ENCODE data around the gene ASXL2.
"Not testable (repeated sequence)": the region's sequence is repeated elsewhere in the genome, so short reads cannot be mapped to it uniquely, and the experiment has no call there.

The ASXL2 gene

GRCh38 chr2:25838152-25838756 lies 40.0 kb downstream of the ASXL2 start:
- FAIRE-seq (no peak), DNase-seq (ENCODE audit: insufficient read length, low spot score) (no peak)
- TF ChIP-seq POLR2A (IDR thresholded peaks at IDR 0.05; ENCODE audit: low read depth, low read length): no peak
- TF ChIP-seq TAF1 (IDR thresholded peaks at IDR 0.05; ENCODE audit: low read depth, low read length): no peak
- TF ChIP-seq POU2F2 (IDR thresholded peaks at IDR 0.05; ENCODE audit: low read depth, low read length): no peak
- TF ChIP-seq PAX5 (IDR thresholded peaks at IDR 0.05; ENCODE audit: insufficient read depth, low read length, severe bottlenecking): no peak
- no peak for TF ChIP-seq POLR2AphosphoS5 (IDR thresholded peaks at IDR 0.05; ENCODE audit: low read depth, low read length)
- no peak for TF ChIP-seq SPI1 (IDR thresholded peaks at IDR 0.05; ENCODE audit: low read depth, low read length)

GRCh38 chr2:25835906-25836305 lies 42.4 kb downstream of the ASXL2 start:
- no peak for DNase-seq (ENCODE audit: insufficient read length, low spot score)
- FAIRE-seq: peak; percentile 23
- TF ChIP-seq TAF1 (IDR thresholded peaks at IDR 0.05; ENCODE audit: low read depth, low read length): no peak
- no peak for TF ChIP-seq SPI1 (IDR thresholded peaks at IDR 0.05; ENCODE audit: low read depth, low read length)
- no peak for TF ChIP-seq POU2F2 (IDR thresholded peaks at IDR 0.05; ENCODE audit: low read depth, low read length)
- no peak for TF ChIP-seq PAX5 (IDR thresholded peaks at IDR 0.05; ENCODE audit: insufficient read depth, low read length, severe bottlenecking)
- TF ChIP-seq POLR2AphosphoS5 (IDR thresholded peaks at IDR 0.05; ENCODE audit: low read depth, low read length): no peak
- TF ChIP-seq POLR2A (IDR thresholded peaks at IDR 0.05; ENCODE audit: low read depth, low read length): no peak

GRCh38 chr2:25833566-25833965 lies 44.7 kb downstream of the ASXL2 start:
- no peak for TF ChIP-seq SPI1 (IDR thresholded peaks at IDR 0.05; ENCODE audit: low read depth, low read length)
- TF ChIP-seq POLR2AphosphoS5 (IDR thresholded peaks at IDR 0.05; ENCODE audit: low read depth, low read length): no peak
- no peak for TF ChIP-seq TAF1 (IDR thresholded peaks at IDR 0.05; ENCODE audit: low read depth, low read length)
- no peak for TF ChIP-seq POU2F2 (IDR thresholded peaks at IDR 0.05; ENCODE audit: low read depth, low read length)
- no peak for TF ChIP-seq POLR2A (IDR thresholded peaks at IDR 0.05; ENCODE audit: low read depth, low read length)
- no peak for TF ChIP-seq PAX5 (IDR thresholded peaks at IDR 0.05; ENCODE audit: insufficient read depth, low read length, severe bottlenecking)
- no peak for DNase-seq (ENCODE audit: insufficient read length, low spot score)
- no peak for FAIRE-seq

GRCh38 chr2:25832897-25833296 lies 45.4 kb downstream of the ASXL2 start:
- no peak for TF ChIP-seq POLR2AphosphoS5 (IDR thresholded peaks at IDR 0.05; ENCODE audit: low read depth, low read length)
- TF ChIP-seq TAF1 (IDR thresholded peaks at IDR 0.05; ENCODE audit: low read depth, low read length): no peak
- TF ChIP-seq SPI1 (IDR thresholded peaks at IDR 0.05; ENCODE audit: low read depth, low read length): no peak
- no peak for TF ChIP-seq POU2F2 (IDR thresholded peaks at IDR 0.05; ENCODE audit: low read depth, low read length)
- no peak for TF ChIP-seq POLR2A (IDR thresholded peaks at IDR 0.05; ENCODE audit: low read depth, low read length)
- TF ChIP-seq PAX5 (IDR thresholded peaks at IDR 0.05; ENCODE audit: insufficient read depth, low read length, severe bottlenecking): no peak
- FAIRE-seq: no peak
- no peak for DNase-seq (ENCODE audit: insufficient read length, low spot score)

GRCh38 chr2:25831746-25832449 lies 46.4 kb downstream of the ASXL2 start:
- no peak for TF ChIP-seq POU2F2 (IDR thresholded peaks at IDR 0.05; ENCODE audit: low read depth, low read length)
- TF ChIP-seq POLR2A (IDR thresholded peaks at IDR 0.05; ENCODE audit: low read depth, low read length): no peak
- no peak for TF ChIP-seq POLR2AphosphoS5 (IDR thresholded peaks at IDR 0.05; ENCODE audit: low read depth, low read length)
- no peak for TF ChIP-seq PAX5 (IDR thresholded peaks at IDR 0.05; ENCODE audit: insufficient read depth, low read length, severe bottlenecking)
- no peak for TF ChIP-seq SPI1 (IDR thresholded peaks at IDR 0.05; ENCODE audit: low read depth, low read length)
- no peak for TF ChIP-seq TAF1 (IDR thresholded peaks at IDR 0.05; ENCODE audit: low read depth, low read length)
- no peak for DNase-seq (ENCODE audit: insufficient read length, low spot score)
- FAIRE-seq: no peak

- TF ChIP-seq POLR2A (IDR thresholded peaks at IDR 0.05; ENCODE audit: low read depth, low read length) (no peak), SPI1 (IDR thresholded peaks at IDR 0.05; ENCODE audit: low read depth, low read length) (no peak), POU2F2 (IDR thresholded peaks at IDR 0.05; ENCODE audit: low read depth, low read length) (no peak), TAF1 (IDR thresholded peaks at IDR 0.05; ENCODE audit: low read depth, low read length) (no peak), PAX5 (IDR thresholded peaks at IDR 0.05; ENCODE audit: insufficient read depth, low read length, severe bottlenecking) (no peak), POLR2AphosphoS5 (IDR thresholded peaks at IDR 0.05; ENCODE audit: low read depth, low read length) (no peak)
- no peak for FAIRE-seq
- no peak for DNase-seq (ENCODE audit: insufficient read length, low spot score)
Measured at GRCh38 chr2:25829828-25830227, 48.5 kb downstream of the ASXL2 start.

- FAIRE-seq: no peak
- DNase-seq (ENCODE audit: insufficient read length, low spot score): no peak
- TF ChIP-seq PAX5 (IDR thresholded peaks at IDR 0.05; ENCODE audit: insufficient read depth, low read length, severe bottlenecking): no peak
- no peak for TF ChIP-seq TAF1 (IDR thresholded peaks at IDR 0.05; ENCODE audit: low read depth, low read length)
- TF ChIP-seq POLR2A (IDR thresholded peaks at IDR 0.05; ENCODE audit: low read depth, low read length): no peak
- TF ChIP-seq POU2F2 (IDR thresholded peaks at IDR 0.05; ENCODE audit: low read depth, low read length): no peak
- no peak for TF ChIP-seq POLR2AphosphoS5 (IDR thresholded peaks at IDR 0.05; ENCODE audit: low read depth, low read length)
- no peak for TF ChIP-seq SPI1 (IDR thresholded peaks at IDR 0.05; ENCODE audit: low read depth, low read length)
Measured at GRCh38 chr2:25829377-25829704, 48.9 kb downstream of the ASXL2 start.

GRCh38 chr2:25828532-25829376 lies 49.5 kb downstream of the ASXL2 start:
- DNase-seq (ENCODE audit: insufficient read length, low spot score); FAIRE-seq: not testable (repeated sequence)

- TF ChIP-seq POLR2A (IDR thresholded peaks at IDR 0.05; ENCODE audit: low read depth, low read length): no peak
- no peak for TF ChIP-seq PAX5 (IDR thresholded peaks at IDR 0.05; ENCODE audit: insufficient read depth, low read length, severe bottlenecking)
- TF ChIP-seq TAF1 (IDR thresholded peaks at IDR 0.05; ENCODE audit: low read depth, low read length): no peak
- no peak for TF ChIP-seq POLR2AphosphoS5 (IDR thresholded peaks at IDR 0.05; ENCODE audit: low read depth, low read length)
- no peak for TF ChIP-seq POU2F2 (IDR thresholded peaks at IDR 0.05; ENCODE audit: low read depth, low read length)
- TF ChIP-seq SPI1 (IDR thresholded peaks at IDR 0.05; ENCODE audit: low read depth, low read length): no peak
- FAIRE-seq: no peak
- no peak for DNase-seq (ENCODE audit: insufficient read length, low spot score)
Measured at GRCh38 chr2:25825238-25825637, 53.0 kb downstream of the ASXL2 start.
